Inflammatory macrophage (primary cell): ENCODE data around the gene SPATS2L.
A peak's percentile ranks its signal among the peaks of the same experiment; 100 is the strongest.

Experiments
- DNase-seq, 2 donors: peaks; one replicate each; pipeline ENCODE4 v3.0.0-alpha.2; 2020 to 2022

SPATS2L gene

GRCh38 chr2:200416878-200417277 lies 110.4 kb downstream of the SPATS2L start:
- DNase-seq: no peak

GRCh38 chr2:200417366-200417765 lies 110.9 kb downstream of the SPATS2L start:
- no peak for DNase-seq

GRCh38 chr2:200418399-200418798 lies 111.9 kb downstream of the SPATS2L start:
- DNase-seq: no peak

GRCh38 chr2:200419325-200419724 lies 112.8 kb downstream of the SPATS2L start:
- no peak for DNase-seq

- no peak for DNase-seq
Observed at GRCh38 chr2:200421270-200421669, 114.8 kb downstream of the SPATS2L start.

GRCh38 chr2:200422071-200422470 lies 115.6 kb downstream of the SPATS2L start:
- DNase-seq: no peak

- no peak for DNase-seq
Observed at GRCh38 chr2:200422532-200423261, 116.2 kb downstream of the SPATS2L start.

- no peak for DNase-seq
Observed at GRCh38 chr2:200423541-200423940, 117.0 kb downstream of the SPATS2L start.

GRCh38 chr2:200425026-200425821 lies 118.7 kb downstream of the SPATS2L start:
- DNase-seq: no peak

- DNase-seq: no peak
Observed at GRCh38 chr2:200426754-200427153, 120.3 kb downstream of the SPATS2L start.

GRCh38 chr2:200428961-200429665 lies 122.6 kb downstream of the SPATS2L start:
- no peak for DNase-seq

GRCh38 chr2:200430017-200430416 lies 123.5 kb downstream of the SPATS2L start:
- DNase-seq: no peak

GRCh38 chr2:200431996-200432705 lies 125.7 kb downstream of the SPATS2L start:
- peak; percentile 5 to 34 for DNase-seq

GRCh38 chr2:200435379-200435778 lies 128.9 kb downstream of the SPATS2L start:
- DNase-seq: no peak

GRCh38 chr2:200438251-200438650 lies 131.8 kb downstream of the SPATS2L start:
- no peak for DNase-seq

- no peak for DNase-seq
Observed at GRCh38 chr2:200438846-200439245, 132.4 kb downstream of the SPATS2L start.

GRCh38 chr2:200439981-200440380 lies 133.5 kb downstream of the SPATS2L start:
- DNase-seq: no peak

GRCh38 chr2:200442471-200442870 lies 136.0 kb downstream of the SPATS2L start:
- no peak for DNase-seq

GRCh38 chr2:200443376-200443775 lies 136.9 kb downstream of the SPATS2L start:
- no peak for DNase-seq

GRCh38 chr2:200443916-200444315 lies 137.4 kb downstream of the SPATS2L start:
- no peak for DNase-seq

GRCh38 chr2:200444530-200444929 lies 138.0 kb downstream of the SPATS2L start:
- no peak for DNase-seq

- DNase-seq: no peak
Observed at GRCh38 chr2:200445284-200445683, 138.8 kb downstream of the SPATS2L start.

GRCh38 chr2:200446612-200447011 lies 140.1 kb downstream of the SPATS2L start:
- DNase-seq: no peak
